ENCODE measurements around the gene STOX1.

The STOX1 gene

GRCh38 chr10:68871105-68871711, 43.9 kb downstream of the STOX1 start:
- H3K79me2 ChIP-seq (ENCODE audit: insufficient read depth, low read length): no peaks in the 10 kb centered on the region
- H3K4me3 ChIP-seq (ENCODE audit: insufficient read depth, low read length, poor library complexity, severe bottlenecking): no peak overlapping the region
- no peak overlapping the region for H3K4me2 ChIP-seq (ENCODE audit: low read depth, low read length, poor library complexity, severe bottlenecking)
- no peaks in the 10 kb centered on the region for H4K20me1 ChIP-seq (ENCODE audit: low read depth, low read length)
- no peaks in the 10 kb centered on the region for H3F3A ChIP-seq (ENCODE audit: insufficient read depth)
- no peak overlapping the region for H3K9ac ChIP-seq (ENCODE audit: low read length)
- TF ChIP-seq CTCF (IDR thresholded peaks at IDR 0.05; ENCODE audit: insufficient read depth, low read length, poor library complexity, severe bottlenecking): no peak
- no peak for TF ChIP-seq EZH2phosphoT487 (conservative IDR thresholded peaks at IDR 0.05; ENCODE audit: low read length)
- no peaks in the 10 kb centered on the region for H3K9me3 ChIP-seq (ENCODE audit: insufficient read depth, low read length)
- no peaks in the 10 kb centered on the region for H3K36me3 ChIP-seq (ENCODE audit: low read length)
- no peak overlapping the region for H2AFZ ChIP-seq (ENCODE audit: low read depth, low read length, severe bottlenecking)
- H3K27ac ChIP-seq (ENCODE audit: low read depth, low read length): no peak overlapping the region
- no peaks in the 10 kb centered on the region for H3K9me2 ChIP-seq (replicated peaks; ENCODE audit: insufficient read depth, low read length)
- no peaks in the 10 kb centered on the region for H3K27me3 ChIP-seq (ENCODE audit: low read length)

GRCh38 chr10:68871731-68872342, 44.5 kb downstream of the STOX1 start:
- no peaks in the 10 kb centered on the region for H3K36me3 ChIP-seq (ENCODE audit: low read length)
- H3K4me2 ChIP-seq (ENCODE audit: low read depth, low read length, poor library complexity, severe bottlenecking): no peak overlapping the region
- no peak overlapping the region for H2AFZ ChIP-seq (ENCODE audit: low read depth, low read length, severe bottlenecking)
- no peaks in the 10 kb centered on the region for H3K27me3 ChIP-seq (ENCODE audit: low read length)
- no peak overlapping the region for H3K9ac ChIP-seq (ENCODE audit: low read length)
- no peaks in the 10 kb centered on the region for H3K9me2 ChIP-seq (replicated peaks; ENCODE audit: insufficient read depth, low read length)
- H4K20me1 ChIP-seq (ENCODE audit: low read depth, low read length): no peaks in the 10 kb centered on the region
- no peaks in the 10 kb centered on the region for H3K9me3 ChIP-seq (ENCODE audit: insufficient read depth, low read length)
- no peak overlapping the region for H3K4me3 ChIP-seq (ENCODE audit: insufficient read depth, low read length, poor library complexity, severe bottlenecking)
- H3F3A ChIP-seq (ENCODE audit: insufficient read depth): no peaks in the 10 kb centered on the region
- H3K27ac ChIP-seq (ENCODE audit: low read depth, low read length): no peak overlapping the region
- H3K79me2 ChIP-seq (ENCODE audit: insufficient read depth, low read length): no peaks in the 10 kb centered on the region
- TF ChIP-seq EZH2phosphoT487 (conservative IDR thresholded peaks at IDR 0.05; ENCODE audit: low read length): no peak
- no peak for TF ChIP-seq CTCF (IDR thresholded peaks at IDR 0.05; ENCODE audit: insufficient read depth, low read length, poor library complexity, severe bottlenecking)

- no peaks in the 10 kb centered on the region for H3K79me2 ChIP-seq (ENCODE audit: insufficient read depth, low read length)
- H2AFZ ChIP-seq (ENCODE audit: low read depth, low read length, severe bottlenecking): no peak overlapping the region
These were observed 49.2 kb downstream of the STOX1 start for GRCh38 chr10:68876246-68877138.

More at GRCh38 chr10:68876246-68877138, 49.2 kb downstream of the STOX1 start:
- no peak overlapping the region for H3K27ac ChIP-seq (ENCODE audit: low read depth, low read length)
- H3F3A ChIP-seq (ENCODE audit: insufficient read depth): no peaks in the 10 kb centered on the region
- H3K4me2 ChIP-seq (ENCODE audit: low read depth, low read length, poor library complexity, severe bottlenecking): no peak overlapping the region
- H3K27me3 ChIP-seq (ENCODE audit: low read length): no peaks in the 10 kb centered on the region
- H4K20me1 ChIP-seq (ENCODE audit: low read depth, low read length): no peaks in the 10 kb centered on the region
- no peaks in the 10 kb centered on the region for H3K9me2 ChIP-seq (replicated peaks; ENCODE audit: insufficient read depth, low read length)
- no peak overlapping the region for H3K9ac ChIP-seq (ENCODE audit: low read length)
- no peaks in the 10 kb centered on the region for H3K36me3 ChIP-seq (ENCODE audit: low read length)
- no peak overlapping the region for H3K4me3 ChIP-seq (ENCODE audit: insufficient read depth, low read length, poor library complexity, severe bottlenecking)
- H3K9me3 ChIP-seq (ENCODE audit: insufficient read depth, low read length): no peaks in the 10 kb centered on the region
- TF ChIP-seq EZH2phosphoT487 (conservative IDR thresholded peaks at IDR 0.05; ENCODE audit: low read length): no peak

Measured in SU-DHL-6 (cell line).